GM12878 (cell line): Measurements from ENCODE around the gene TICRR. TPM values are rescaled to one million over a fixed set of nuclear protein-coding genes. Genes with fewer than 3 reads are reported as not detected.

Experiments used
- ELK1 ChIP-seq: IDR thresholded peaks from 2 replicates; pipeline ENCODE4 v1.6.1; 2012; ENCODE audit warnings: low read depth, low read length, improper control_type of control experiment
- HDGF ChIP-seq: fragments of 450-650 bp; IDR thresholded peaks from 2 replicates; pipeline ENCODE4 v1.6.1; 2016; ENCODE audit warnings: antibody characterized with exemption
- MLLT1 ChIP-seq: fragments of 450-650 bp; IDR thresholded peaks from 2 replicates; pipeline ENCODE4 v1.6.1; 2016; ENCODE audit warnings: mild to moderate bottlenecking
- RUNX3 ChIP-seq: IDR thresholded peaks from 2 replicates; pipeline ENCODE4 v1.6.1; 2012; ENCODE audit warnings: low read length, inconsistent platforms
- ZBTB40 ChIP-seq: fragments of 450-650 bp; IDR thresholded peaks from 2 replicates; pipeline ENCODE4 v1.6.1; 2016; ENCODE audit warnings: mild to moderate bottlenecking, moderate library complexity, borderline replicate concordance
- polyA plus RNA-seq, 11 experiments: library from polyadenylated mRNA; depleted of rRNA in 4 of 11; unstranded in 6 of 11; stranded (reverse) in 5 of 11; fragments of >200 nt; fragmentation: Nextera tagmentation in 4 of 11; fragmentation: Illumina TruSeq in 1 of 11; extraction: Ambion mirVana in 4 of 11; extraction: Trizol in 1 of 11; gene quantifications; 1 replicate in 1 of 11; 2 replicates in 10 of 11; pipeline versions ENCODE4 v1.2.1 to v1.2.3, GENCODE V29; 2011 to 2016; ENCODE audit warnings: inconsistent platforms in 2 of 11, missing spikeins in 2 of 11, low read depth in 1 of 11
- total RNA-seq, 4 experiments: library from RNA; depleted of rRNA in 3 of 4; stranded (reverse); fragments of >200 nt in 3 of 4; fragmentation: Illumina TruSeq in 1 of 4; extraction: Trizol in 1 of 4; gene quantifications; 2 replicates each; pipeline versions ENCODE4 v1.2.1 to v1.2.3, GENCODE V29; 2013 to 2021

TICRR gene
- total and polyA plus RNA-seq, 10 of the 15 experiments (the other 5 are each of a cell fraction or from before 2014, with no cell fraction given) = 0.58 to 21.5 (median 11.5) TPM

DNA sequence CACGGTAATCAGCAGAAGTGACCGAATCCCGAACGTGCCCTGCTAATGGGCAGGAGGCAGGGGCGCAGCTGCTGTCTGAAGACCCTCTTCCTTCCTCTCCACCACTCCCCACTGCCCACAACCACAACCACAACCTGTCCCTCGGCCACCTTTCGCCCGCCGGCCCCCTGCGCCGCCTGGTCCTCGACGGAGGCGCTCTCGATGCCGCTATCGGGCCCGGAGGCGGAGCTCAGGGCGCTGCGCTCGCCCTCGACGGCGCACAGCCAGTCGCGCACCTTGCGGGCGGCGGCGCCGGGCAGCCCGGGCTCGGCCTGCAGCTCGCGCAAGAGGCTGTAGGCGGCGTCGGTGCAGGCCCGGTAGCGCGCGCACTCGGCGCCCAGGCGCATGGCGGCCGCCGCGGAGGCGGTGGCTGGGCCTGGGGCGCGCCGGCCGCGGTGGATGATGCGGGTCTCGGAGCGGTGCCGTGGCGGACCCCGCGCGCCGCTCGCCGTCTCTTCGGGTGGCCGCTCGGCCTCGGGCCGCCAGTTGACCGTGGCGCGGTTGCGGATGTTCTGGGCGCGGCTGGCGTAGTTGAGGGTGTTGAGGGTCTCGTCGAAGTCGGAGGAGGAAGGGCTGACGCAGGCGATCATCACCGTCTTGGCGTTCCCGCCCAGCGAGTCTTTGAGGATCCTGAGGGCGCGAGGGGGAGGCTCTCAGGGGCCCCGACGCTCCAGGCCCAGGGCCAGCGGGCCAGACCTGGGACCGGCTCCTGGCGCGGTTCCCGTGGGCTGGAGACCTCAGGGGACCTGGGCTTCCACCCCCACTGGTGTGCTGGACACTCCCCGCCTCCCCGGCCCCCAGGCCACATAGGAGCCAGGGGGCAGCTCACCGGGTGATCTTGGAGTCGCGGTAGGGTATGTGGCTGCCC, 73.1 kb downstream of the TICRR start (continued):
- TF ChIP-seq ELK1 (no peak), HDGF (no peak), ZBTB40 (no peak), RUNX3 (no peak), MLLT1 (no peak)
